NCI-H1694 (cell line): ENCODE results near the gene PDE4D.

Experiments
- DNase-seq: peaks from one replicate; lab custom pipeline; 2025; lab: John Stamatoyannopoulos, UW

The PDE4D gene

GRCh38 chr5:59209758-59210359 lies 683.7 kb downstream of the PDE4D start:
- DNase-seq, result peak; percentile 92

- no peak for DNase-seq
These were observed 685.1 kb downstream of the PDE4D start for GRCh38 chr5:59208474-59208873.

- DNase-seq, result no peak
These were observed 686.1 kb downstream of the PDE4D start for GRCh38 chr5:59207401-59207800.

- DNase-seq, result no peak
These were observed 687.4 kb downstream of the PDE4D start for GRCh38 chr5:59206132-59206581.

- DNase-seq, result no peak
These were observed 689.2 kb downstream of the PDE4D start for GRCh38 chr5:59204114-59204897.

GRCh38 chr5:59199868-59200267 lies 693.7 kb downstream of the PDE4D start:
- DNase-seq, result no peak

- DNase-seq, result no peak
These were observed 694.7 kb downstream of the PDE4D start for GRCh38 chr5:59198832-59199231.

GRCh38 chr5:59198365-59198764 lies 695.2 kb downstream of the PDE4D start:
- no peak for DNase-seq

GRCh38 chr5:59197911-59198310 lies 695.6 kb downstream of the PDE4D start:
- no peak for DNase-seq

- no peak for DNase-seq
These were observed 699.8 kb downstream of the PDE4D start for GRCh38 chr5:59193616-59194319.

GRCh38 chr5:59190746-59191145 lies 702.8 kb downstream of the PDE4D start:
- no peak for DNase-seq

- no peak for DNase-seq
These were observed 703.9 kb downstream of the PDE4D start for GRCh38 chr5:59189472-59190244.

- DNase-seq, result peak; percentile 69
These were observed 704.9 kb downstream of the PDE4D start for GRCh38 chr5:59188419-59189225.

- no peak for DNase-seq
These were observed 705.7 kb downstream of the PDE4D start for GRCh38 chr5:59187857-59188256.

- no peak for DNase-seq
These were observed 706.9 kb downstream of the PDE4D start for GRCh38 chr5:59186623-59187022.

- no peak for DNase-seq
These were observed 707.7 kb downstream of the PDE4D start for GRCh38 chr5:59185757-59186385.

- no peak for DNase-seq
These were observed 708.8 kb downstream of the PDE4D start for GRCh38 chr5:59184769-59185168.

- no peak for DNase-seq
These were observed 710.8 kb downstream of the PDE4D start for GRCh38 chr5:59182760-59183159.

- DNase-seq, result no peak
These were observed 713.0 kb downstream of the PDE4D start for GRCh38 chr5:59180515-59180914.

GRCh38 chr5:59179704-59180103 lies 713.8 kb downstream of the PDE4D start:
- DNase-seq, result no peak

- DNase-seq, result no peak
These were observed 715.0 kb downstream of the PDE4D start for GRCh38 chr5:59178482-59178881.
